Left forelimb (tissue), 1 donor: Measurements from ENCODE around the gene UBR3.
"Not testable (repeated sequence)": the region's sequence is repeated elsewhere in the genome, so short reads cannot be mapped to it uniquely, and the experiment has no call there.

Experiments used
- DNase-seq: peaks from one replicate; pipeline ENCODE4 v3.0.0-alpha.2; 2018; ENCODE audit warnings: low spot score

Gene UBR3

GRCh38 chr2:170113168-170113894 is 286.1 kb downstream of the UBR3 start:
- no peak for DNase-seq

- DNase-seq = no peak
These were observed 288.4 kb downstream of the UBR3 start for GRCh38 chr2:170115501-170116229.

DNA sequence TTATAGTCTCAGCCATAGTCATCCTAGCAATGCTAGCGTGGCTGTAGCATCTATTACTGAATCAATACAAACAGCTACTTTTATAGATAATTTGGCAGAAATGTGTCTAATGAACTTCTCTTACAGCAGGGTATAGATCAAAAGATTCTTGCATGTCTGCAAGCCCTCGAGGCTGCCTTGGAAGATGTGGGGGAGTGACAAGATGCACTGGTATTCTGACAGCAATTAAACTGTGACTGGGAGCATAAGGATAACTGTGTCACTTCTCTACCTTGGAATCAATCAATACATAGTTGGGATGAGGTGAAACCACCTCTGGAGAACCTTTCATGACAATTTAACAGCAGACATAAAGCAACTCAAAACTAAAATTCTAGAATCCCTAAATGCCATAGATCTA is 291.4 kb downstream of the UBR3 start:
- no peak for DNase-seq

GRCh38 chr2:170119326-170119725 is 292.1 kb downstream of the UBR3 start:
- not testable (repeated sequence) for DNase-seq

DNA sequence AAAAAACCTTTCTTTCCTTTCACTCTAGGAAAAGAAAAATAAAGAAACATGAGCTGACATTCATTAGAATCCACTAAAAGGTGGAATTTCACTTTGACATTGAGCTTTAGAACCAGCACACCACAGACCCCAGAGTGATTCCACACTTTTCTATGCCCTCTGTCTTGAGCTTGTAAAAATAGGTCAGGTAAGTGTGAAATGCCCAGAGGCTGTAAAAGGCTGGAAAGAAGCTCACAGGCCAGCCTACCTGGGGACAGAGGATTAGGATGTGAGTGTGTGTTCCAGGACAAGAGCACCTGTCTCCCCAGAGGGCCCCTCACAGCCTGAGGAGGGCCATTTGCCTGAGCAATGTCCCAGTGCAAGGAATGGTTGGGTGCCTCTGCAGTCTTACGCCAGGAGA is 294.4 kb downstream of the UBR3 start:
- no peak for DNase-seq

- DNase-seq = no peak
These were observed 295.8 kb downstream of the UBR3 start for GRCh38 chr2:170122883-170123547.

DNA sequence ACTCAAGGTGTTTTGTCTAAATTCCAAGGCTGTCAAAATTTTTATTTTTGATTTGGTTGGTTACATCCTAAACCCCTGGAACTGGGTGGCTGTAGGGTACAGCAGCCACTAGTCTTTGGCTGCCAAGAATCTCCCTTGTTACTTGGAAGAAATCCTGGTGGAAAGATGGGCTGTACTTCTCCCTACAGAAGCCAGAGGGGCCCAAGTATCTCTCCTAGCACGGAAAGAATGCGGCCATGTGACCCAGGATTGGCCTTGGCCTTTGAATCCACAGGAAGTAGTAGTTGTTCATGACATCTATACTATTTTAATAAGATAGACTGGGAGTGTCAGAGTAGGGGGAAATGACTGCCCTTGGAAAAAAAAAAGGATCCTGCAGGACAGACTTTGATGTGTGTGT is 296.3 kb downstream of the UBR3 start:
- DNase-seq = no peak

GRCh38 chr2:170126138-170126728 is 299.0 kb downstream of the UBR3 start:
- DNase-seq = not testable (repeated sequence)
